GM18502 (cell line): Measurements from ENCODE around the gene C15orf40.
"Not testable (repeated sequence)": the region's sequence is repeated elsewhere in the genome, so short reads cannot be mapped to it uniquely, and the experiment has no call there.

Experiments used
- ATAC-seq: cut with Tn5 transposase; IDR thresholded peaks from one replicate; pipeline ENCODE4 v1.9.1; 2021; ENCODE audit warnings: mild to moderate bottlenecking; ENCODE audit not compliant: unreplicated experiment, poor library complexity

C15orf40 gene

GRCh38 chr15:83011271-83012075, at the start of gene C15orf40:
Gene C15orf40 (minus strand): TSS chr15:83011639. CDS start chr15:83011607, 32 bp downstream.
- peak; percentile 84 for ATAC-seq

DNA sequence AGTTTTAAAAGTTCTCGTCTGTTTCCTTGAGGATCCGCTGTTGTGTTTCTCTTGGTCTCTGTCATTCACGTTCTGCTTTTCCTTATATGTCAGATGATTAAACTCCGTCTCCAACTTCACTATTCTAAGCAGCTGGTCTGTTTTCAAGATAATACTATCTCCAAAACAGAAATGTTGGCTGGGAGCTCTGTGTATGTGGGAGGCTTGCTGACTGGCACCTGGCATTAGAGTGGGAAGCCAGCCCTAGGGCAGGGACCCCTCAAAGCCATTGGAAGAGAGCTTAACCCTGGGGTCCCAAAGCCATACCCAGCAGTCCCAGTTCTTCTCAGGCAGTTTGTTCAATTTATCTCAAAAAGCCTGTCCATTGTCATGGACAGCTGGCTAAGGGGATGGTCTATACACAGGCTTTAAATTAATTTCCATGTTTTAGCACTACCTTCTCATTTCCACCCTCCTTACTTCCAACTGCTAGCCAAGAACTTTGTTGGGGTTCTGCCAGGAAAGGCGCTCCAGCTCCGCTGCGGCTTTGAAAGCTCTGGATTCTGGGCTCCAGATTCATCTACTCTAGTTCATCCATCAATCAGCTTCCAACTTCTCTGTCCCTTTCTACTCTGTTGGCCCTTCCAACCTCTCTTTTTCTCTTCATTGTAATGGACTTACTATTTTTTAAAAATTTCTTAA, 46.4 kb upstream of the C15orf40 start:
- ATAC-seq: no peak

DNA sequence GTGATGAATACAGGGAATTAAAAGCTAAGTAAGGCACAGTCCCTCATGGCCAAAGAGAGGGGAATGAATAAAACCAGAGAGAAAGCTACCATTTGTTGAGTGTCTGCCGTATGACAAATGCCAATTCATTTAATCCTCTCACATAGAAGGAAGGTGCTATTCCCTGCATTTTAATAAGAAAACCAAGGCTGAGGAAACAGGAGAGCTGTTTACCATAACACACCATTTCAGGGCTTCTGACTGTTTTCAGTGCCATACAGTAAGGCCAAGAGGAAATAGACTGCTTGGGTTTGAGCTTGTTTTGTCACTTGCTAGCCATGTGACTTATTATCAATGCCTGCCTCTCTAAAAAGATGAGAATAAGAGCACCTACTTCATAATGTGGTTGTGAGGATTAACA, 45.6 kb upstream of the C15orf40 start:
- no peak for ATAC-seq

DNA sequence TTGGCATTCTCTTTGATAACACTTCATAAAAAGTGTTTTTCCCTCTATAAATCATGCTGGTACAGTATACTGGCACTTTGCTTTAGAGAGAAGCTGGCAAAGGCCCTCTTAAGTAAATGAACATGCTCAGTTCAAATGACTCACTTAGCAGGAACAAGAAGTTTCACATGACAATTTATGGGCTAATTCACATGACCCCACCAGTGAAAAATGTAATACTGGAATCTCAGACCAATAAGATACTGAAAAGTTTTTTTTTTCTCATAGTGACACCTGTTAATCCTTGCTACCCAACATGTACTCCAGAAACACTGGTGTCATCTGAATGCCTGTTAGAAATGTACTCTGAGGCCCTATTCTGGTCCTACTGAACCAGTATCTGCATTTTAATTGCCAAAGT, 41.7 kb upstream of the C15orf40 start:
- no peak for ATAC-seq

GRCh38 chr15:83046558-83047127, 35.2 kb upstream of the C15orf40 start:
- no peak for ATAC-seq

DNA sequence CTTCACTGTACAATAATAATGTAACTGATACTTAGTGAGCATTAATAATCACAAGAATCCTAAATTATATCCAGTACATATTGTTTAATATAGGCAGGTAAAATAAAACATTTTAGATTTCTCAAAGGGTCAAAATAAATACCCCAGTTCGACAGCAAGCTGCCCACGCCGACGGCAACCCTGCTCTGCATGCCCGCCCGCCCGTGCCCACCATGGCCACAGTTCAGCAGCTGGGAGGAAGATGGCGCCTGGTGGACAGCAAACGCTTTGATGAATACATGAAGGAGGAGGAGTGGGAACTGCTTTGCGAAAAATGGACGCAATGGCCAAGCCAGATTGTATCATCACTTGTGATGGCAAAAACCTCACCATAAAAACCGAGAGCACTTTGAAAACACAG, 32.7 kb upstream of the C15orf40 start:
- no peak for ATAC-seq

DNA sequence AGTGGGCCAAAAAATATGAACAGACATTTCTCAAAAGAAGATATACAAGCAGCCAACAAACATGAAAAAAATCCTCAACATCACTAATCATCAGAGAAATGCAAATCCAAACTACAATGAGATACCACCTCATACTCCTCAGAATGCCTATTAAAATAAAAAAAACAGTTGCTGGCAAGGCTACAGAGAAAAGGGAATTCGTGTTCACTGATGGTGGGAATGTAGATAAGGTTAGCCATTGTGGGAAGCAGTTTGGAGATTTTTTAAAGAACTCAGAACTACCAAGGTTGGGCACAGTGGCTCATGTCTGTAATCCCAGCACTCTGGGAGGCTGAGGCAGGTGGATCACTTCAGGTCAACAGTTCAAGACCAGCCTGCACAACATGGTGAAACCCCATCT, 27.8 kb upstream of the C15orf40 start:
- no peak for ATAC-seq

DNA sequence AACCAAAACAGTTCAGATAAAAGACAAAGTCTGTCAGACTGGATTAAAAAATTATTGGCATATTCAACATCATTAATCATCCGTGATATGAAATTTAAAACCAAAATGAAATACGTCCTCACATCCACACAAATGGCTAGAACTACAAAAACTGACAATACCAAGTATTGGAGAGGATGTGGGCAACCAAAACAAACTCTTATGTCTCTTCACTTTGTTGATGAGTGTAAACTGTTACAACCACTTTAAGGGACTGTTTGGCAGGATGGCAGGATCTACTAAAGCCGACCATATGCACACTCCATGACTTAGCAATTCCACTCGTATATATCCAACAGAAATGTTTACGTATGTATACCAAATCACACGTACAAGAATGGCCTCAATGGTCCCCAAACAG, 24.8 kb upstream of the C15orf40 start:
- ATAC-seq: no peak

DNA sequence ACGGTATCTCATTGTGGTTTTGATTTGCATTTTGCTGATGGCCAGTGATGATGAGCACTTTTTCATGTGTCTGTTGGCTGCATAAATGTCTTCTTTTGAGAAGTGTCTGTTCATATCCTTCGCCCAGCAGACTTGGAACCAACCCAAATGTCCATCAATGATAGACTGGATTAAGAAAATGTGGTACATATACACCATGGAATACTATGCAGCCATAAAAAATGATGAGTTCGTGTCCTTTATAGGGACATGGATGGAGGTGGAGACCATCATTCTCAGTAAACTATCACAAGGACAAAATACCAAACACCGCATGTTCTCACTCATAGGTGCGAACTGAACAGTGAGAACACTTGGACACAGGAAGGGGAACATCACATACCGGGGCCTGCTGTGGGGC, 19.8 kb upstream of the C15orf40 start:
- ATAC-seq: not testable (repeated sequence)

DNA sequence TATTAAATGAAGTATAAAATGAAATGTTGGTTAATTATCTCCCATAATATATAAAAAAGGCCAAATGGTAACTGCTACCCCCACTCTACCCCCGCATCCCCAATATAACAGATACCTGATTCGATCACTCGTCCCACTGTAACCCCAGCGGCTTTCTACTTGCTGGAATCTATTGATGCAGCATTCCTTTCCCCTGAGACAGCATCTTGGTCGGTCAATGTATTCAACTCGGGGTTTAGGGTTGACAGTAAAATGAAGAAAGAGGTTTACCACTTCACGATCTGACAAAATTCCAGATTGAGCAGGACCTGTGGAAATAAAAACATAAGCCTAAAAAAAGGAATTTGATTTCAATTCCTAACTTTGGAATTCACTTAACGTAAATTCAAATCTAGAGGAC, 18.6 kb upstream of the C15orf40 start:
- ATAC-seq: no peak

GRCh38 chr15:83018436-83018835, 7.0 kb upstream of the C15orf40 start:
- no peak for ATAC-seq

DNA sequence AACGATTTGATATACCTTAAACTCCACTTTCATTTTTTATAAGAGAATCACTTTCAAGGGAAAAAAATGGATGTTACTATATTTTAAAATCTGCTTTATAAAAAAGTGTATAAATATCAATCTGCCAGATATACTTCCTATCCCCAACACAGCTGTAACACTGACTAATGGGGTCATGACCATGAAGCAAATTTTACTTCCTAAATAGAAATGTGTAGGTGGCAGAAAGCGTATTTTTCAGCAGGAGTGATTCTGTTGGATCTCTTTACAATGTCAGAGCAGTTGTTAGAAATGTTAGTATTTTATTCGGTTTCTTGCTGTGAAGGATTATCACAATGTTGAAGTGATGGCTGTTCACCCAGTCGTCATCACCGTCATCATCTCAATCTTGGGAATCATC, 5.5 kb upstream of the C15orf40 start:
- ATAC-seq: no peak

GRCh38 chr15:83015361-83015760, 3.9 kb upstream of the C15orf40 start:
- no peak for ATAC-seq

DNA sequence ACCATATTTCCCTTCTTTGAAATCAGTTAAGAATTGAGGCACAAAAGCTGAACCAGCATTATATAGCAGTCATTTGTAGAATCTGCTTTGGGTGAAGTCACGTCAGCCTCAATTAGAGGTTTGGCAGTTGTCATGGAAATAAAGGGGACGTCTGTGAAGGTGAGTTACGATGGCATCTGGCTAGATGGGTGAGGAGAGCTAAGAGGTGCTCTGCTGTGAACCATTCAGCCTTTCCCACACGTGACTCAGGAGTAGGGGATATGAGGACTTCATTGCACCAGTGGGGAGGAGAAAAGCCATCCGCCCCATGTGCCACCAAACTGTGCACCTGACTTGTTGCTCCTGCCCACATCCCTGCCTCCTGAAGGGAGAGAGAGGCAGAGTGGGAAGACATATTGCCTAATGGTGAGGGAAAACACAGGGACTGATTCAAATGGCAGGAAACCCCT, 2.8 kb upstream of the C15orf40 start:
- ATAC-seq: no peak

DNA sequence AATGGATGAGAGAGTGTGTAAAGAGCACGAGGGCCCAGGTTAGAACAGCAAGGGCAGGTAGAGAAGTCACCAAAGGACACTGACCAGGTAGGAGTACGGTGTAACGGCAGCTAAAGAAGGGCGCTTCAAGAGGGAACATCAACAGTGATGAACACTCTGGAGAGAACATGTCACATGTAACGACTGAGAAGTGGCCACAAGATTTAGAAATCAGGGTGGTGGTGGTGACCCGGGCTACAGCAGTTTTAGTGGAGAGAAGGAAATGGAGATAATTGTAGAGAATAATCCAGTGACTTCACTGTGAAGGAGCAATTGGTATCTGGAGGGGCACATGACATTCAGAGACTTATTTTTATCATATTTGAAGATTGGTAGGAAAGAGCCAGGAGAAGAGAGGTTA, 1.2 kb upstream of the C15orf40 start:
- no peak for ATAC-seq

- no peak for ATAC-seq
These were observed 612 bp upstream of the C15orf40 start for GRCh38 chr15:83012076-83012426.

- peak; percentile 69 for ATAC-seq
These were observed 649 bp downstream of the C15orf40 start for GRCh38 chr15:83010709-83011270.

GRCh38 chr15:83000672-83001031, 10.8 kb downstream of the C15orf40 start:
- ATAC-seq: not testable (repeated sequence)

GRCh38 chr15:82999905-83000671, 11.4 kb downstream of the C15orf40 start:
- peak; percentile 69 for ATAC-seq

- no peak for ATAC-seq
These were observed 12.0 kb downstream of the C15orf40 start for GRCh38 chr15:82999426-82999825.
